WTC11 (cell line): ENCODE data around the gene COL18A1.

ENCODE experiments used
- ARID4B ChIP-seq: sonication (generic); formaldehyde crosslinking; IDR thresholded peaks from 2 replicates; pipeline ENCODE4 v1.8.0; 2023; ENCODE audit warnings: missing genetic modification reagents, mild to moderate bottlenecking, borderline replicate concordance
- CREB1 ChIP-seq: sonication (generic); formaldehyde crosslinking; IDR thresholded peaks from 2 replicates; pipeline ENCODE4 v1.8.0; 2023; ENCODE audit warnings: mild to moderate bottlenecking, missing genetic modification reagents
- SP1 ChIP-seq: sonication (generic); formaldehyde crosslinking; conservative IDR thresholded peaks from 2 replicates; pipeline ENCODE4 v1.8.1; 2022; ENCODE audit warnings: missing genetic modification reagents
- TEAD1 ChIP-seq: sonication (generic); formaldehyde crosslinking; IDR thresholded peaks from 2 replicates; pipeline ENCODE4 v1.8.0; 2022; ENCODE audit warnings: mild to moderate bottlenecking, missing genetic modification reagents
- ZNF416 ChIP-seq: fragments of 250-450 bp; sonication (Bioruptor Pico); IDR thresholded peaks from 2 replicates; pipeline ENCODE4 v1.9.0; 2021; ENCODE audit warnings: mild to moderate bottlenecking, inconsistent platforms
- TF ChIP-seq, protein P1 (sequence below): sonication (generic); formaldehyde crosslinking; IDR thresholded peaks from 2 replicates; pipeline ENCODE4 v1.8.1; 2022; ENCODE audit warnings: low read depth, mild to moderate bottlenecking, moderate library complexity, missing genetic modification reagents, borderline replicate concordance
- TF ChIP-seq, protein P2 (sequence below): fragments of 200-600 bp; IDR thresholded peaks from 2 replicates; pipeline ENCODE4 v1.8.0; 2022; ENCODE audit warnings: antibody characterized with exemption
- TF ChIP-seq, protein P3 (sequence below): sonication (generic); formaldehyde crosslinking; IDR thresholded peaks from 2 replicates; pipeline ENCODE4 v1.8.0; 2022; ENCODE audit warnings: mild to moderate bottlenecking, missing genetic modification reagents
- TF ChIP-seq, protein P4 (sequence below): sonication (generic); formaldehyde crosslinking; IDR thresholded peaks from 2 replicates; pipeline ENCODE4 v1.8.1; 2023; ENCODE audit warnings: mild to moderate bottlenecking, missing genetic modification reagents
- TF ChIP-seq, protein P5 (sequence below): sonication (generic); formaldehyde crosslinking; IDR thresholded peaks from 2 replicates; pipeline ENCODE4 v1.8.1; 2023; ENCODE audit warnings: mild to moderate bottlenecking, moderate library complexity, missing genetic modification reagents
- TF ChIP-seq, protein P6 (sequence below): sonication (generic); formaldehyde crosslinking; IDR thresholded peaks from 2 replicates; pipeline ENCODE4 v1.8.0; 2022; ENCODE audit warnings: mild to moderate bottlenecking, missing genetic modification reagents
- TF ChIP-seq, protein P7 (sequence below): sonication (generic); formaldehyde crosslinking; IDR thresholded peaks from 2 replicates; pipeline ENCODE4 v1.8.1; 2023; ENCODE audit warnings: mild to moderate bottlenecking, missing genetic modification reagents, moderate library complexity

DNA sequence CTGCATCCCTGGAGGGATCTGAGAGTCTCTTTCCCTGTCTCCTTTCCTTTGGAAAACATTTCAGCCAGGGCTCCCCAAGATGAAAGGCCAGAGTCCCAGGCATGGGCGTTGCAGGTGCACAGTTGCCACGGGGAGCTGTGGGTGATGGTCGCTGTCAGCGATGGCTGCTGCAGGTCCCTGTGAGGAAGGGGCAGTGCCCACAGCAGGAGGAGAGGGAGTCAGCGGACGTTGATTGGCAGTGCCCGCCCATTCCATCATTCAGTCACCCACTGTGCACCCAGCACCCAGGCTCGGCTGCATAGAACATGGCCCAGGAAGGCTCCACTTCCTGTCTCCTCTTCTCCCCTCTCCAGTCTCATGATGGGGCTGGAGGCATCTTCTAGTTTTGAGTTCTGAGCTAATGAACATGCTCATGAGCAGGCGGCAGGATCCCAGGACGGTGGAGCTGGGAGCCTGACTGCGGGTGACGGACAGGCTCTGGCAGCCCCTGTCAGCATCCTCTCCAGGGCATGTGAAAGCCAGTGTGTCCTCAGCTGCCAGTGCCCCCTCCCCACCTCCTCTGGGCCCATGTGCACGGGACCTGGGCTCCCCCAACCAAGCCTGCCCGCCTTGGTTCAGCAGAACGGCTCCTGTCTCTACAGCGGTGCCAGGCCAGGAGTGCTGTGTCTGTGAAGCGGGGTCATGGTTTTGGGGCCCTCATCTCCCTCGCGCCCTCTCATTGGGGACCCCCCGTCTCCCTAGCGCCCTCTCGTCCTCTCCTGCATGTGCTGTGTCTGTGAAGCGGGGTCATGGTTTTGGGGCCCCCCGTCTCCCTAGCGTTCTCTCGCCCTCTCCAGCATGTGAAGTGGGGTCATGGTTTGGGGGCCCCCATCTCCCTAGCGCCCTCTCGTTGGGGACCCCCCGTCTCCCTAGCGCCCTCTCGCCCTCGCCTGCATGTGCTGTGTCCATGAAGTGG, 24.5 kb downstream of the COL18A1 start:
- TF ChIP-seq ZNF416, result no peak
- TF ChIP-seq, protein P1, sequence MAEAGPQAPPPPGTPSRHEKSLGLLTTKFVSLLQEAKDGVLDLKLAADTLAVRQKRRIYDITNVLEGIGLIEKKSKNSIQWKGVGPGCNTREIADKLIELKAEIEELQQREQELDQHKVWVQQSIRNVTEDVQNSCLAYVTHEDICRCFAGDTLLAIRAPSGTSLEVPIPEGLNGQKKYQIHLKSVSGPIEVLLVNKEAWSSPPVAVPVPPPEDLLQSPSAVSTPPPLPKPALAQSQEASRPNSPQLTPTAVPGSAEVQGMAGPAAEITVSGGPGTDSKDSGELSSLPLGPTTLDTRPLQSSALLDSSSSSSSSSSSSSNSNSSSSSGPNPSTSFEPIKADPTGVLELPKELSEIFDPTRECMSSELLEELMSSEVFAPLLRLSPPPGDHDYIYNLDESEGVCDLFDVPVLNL (CRISPR knock-in tag), result no peak
- TF ChIP-seq, protein P2, sequence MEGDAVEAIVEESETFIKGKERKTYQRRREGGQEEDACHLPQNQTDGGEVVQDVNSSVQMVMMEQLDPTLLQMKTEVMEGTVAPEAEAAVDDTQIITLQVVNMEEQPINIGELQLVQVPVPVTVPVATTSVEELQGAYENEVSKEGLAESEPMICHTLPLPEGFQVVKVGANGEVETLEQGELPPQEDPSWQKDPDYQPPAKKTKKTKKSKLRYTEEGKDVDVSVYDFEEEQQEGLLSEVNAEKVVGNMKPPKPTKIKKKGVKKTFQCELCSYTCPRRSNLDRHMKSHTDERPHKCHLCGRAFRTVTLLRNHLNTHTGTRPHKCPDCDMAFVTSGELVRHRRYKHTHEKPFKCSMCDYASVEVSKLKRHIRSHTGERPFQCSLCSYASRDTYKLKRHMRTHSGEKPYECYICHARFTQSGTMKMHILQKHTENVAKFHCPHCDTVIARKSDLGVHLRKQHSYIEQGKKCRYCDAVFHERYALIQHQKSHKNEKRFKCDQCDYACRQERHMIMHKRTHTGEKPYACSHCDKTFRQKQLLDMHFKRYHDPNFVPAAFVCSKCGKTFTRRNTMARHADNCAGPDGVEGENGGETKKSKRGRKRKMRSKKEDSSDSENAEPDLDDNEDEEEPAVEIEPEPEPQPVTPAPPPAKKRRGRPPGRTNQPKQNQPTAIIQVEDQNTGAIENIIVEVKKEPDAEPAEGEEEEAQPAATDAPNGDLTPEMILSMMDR, result no peak
- TF ChIP-seq, protein P3, sequence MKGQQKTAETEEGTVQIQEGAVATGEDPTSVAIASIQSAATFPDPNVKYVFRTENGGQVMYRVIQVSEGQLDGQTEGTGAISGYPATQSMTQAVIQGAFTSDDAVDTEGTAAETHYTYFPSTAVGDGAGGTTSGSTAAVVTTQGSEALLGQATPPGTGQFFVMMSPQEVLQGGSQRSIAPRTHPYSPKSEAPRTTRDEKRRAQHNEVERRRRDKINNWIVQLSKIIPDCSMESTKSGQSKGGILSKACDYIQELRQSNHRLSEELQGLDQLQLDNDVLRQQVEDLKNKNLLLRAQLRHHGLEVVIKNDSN (CRISPR knock-in tag), result no peak
- TF ChIP-seq ARID4B (CRISPR knock-in tag), result no peak
- TF ChIP-seq TEAD1 (CRISPR knock-in tag), result no peak
- TF ChIP-seq SP1 (CRISPR knock-in tag), result no peak
- TF ChIP-seq, protein P4, sequence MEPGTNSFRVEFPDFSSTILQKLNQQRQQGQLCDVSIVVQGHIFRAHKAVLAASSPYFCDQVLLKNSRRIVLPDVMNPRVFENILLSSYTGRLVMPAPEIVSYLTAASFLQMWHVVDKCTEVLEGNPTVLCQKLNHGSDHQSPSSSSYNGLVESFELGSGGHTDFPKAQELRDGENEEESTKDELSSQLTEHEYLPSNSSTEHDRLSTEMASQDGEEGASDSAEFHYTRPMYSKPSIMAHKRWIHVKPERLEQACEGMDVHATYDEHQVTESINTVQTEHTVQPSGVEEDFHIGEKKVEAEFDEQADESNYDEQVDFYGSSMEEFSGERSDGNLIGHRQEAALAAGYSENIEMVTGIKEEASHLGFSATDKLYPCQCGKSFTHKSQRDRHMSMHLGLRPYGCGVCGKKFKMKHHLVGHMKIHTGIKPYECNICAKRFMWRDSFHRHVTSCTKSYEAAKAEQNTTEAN (CRISPR knock-in tag), result no peak
- TF ChIP-seq, protein P5, sequence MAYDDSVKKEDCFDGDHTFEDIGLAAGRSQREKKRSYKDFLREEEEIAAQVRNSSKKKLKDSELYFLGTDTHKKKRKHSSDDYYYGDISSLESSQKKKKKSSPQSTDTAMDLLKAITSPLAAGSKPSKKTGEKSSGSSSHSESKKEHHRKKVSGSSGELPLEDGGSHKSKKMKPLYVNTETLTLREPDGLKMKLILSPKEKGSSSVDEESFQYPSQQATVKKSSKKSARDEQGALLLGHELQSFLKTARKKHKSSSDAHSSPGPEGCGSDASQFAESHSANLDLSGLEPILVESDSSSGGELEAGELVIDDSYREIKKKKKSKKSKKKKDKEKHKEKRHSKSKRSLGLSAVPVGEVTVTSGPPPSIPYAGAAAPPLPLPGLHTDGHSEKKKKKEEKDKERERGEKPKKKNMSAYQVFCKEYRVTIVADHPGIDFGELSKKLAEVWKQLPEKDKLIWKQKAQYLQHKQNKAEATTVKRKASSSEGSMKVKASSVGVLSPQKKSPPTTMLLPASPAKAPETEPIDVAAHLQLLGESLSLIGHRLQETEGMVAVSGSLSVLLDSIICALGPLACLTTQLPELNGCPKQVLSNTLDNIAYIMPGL (CRISPR knock-in tag), result no peak
- no peak for TF ChIP-seq CREB1 (CRISPR knock-in tag)
- TF ChIP-seq, protein P6, sequence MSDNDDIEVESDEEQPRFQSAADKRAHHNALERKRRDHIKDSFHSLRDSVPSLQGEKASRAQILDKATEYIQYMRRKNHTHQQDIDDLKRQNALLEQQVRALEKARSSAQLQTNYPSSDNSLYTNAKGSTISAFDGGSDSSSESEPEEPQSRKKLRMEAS (CRISPR knock-in tag), result no peak
- TF ChIP-seq, protein P7, sequence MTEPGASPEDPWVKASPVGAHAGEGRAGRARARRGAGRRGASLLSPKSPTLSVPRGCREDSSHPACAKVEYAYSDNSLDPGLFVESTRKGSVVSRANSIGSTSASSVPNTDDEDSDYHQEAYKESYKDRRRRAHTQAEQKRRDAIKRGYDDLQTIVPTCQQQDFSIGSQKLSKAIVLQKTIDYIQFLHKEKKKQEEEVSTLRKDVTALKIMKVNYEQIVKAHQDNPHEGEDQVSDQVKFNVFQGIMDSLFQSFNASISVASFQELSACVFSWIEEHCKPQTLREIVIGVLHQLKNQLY (CRISPR knock-in tag), result no peak
